HEK293 (cell line): ENCODE results near the gene CELSR1.

ENCODE experiments used
- CTCF ChIP-seq: fragments of 450-650 bp; formaldehyde crosslinking; IDR thresholded peaks from 2 replicates; pipeline ENCODE4 v1.5.1; 2016; ENCODE audit warnings: missing biosample characterization, missing genetic modification characterization
- SALL2 ChIP-seq: fragments of 450-650 bp; formaldehyde crosslinking; IDR thresholded peaks from 2 replicates; pipeline ENCODE4 v1.5.0; 2017; ENCODE audit warnings: missing biosample characterization, mild to moderate bottlenecking, missing genetic modification characterization, borderline replicate concordance
- SCRT2 ChIP-seq: fragments of 450-650 bp; formaldehyde crosslinking; IDR thresholded peaks from 2 replicates; pipeline ENCODE4 v1.5.1; 2016; ENCODE audit warnings: missing biosample characterization, missing genetic modification characterization

- no peak for TF ChIP-seq CTCF (tag by site-specific recombination)
- no peak for TF ChIP-seq SALL2
- no peak for TF ChIP-seq SCRT2 (tag by site-specific recombination)
These were observed 162.6 kb downstream of the CELSR1 start for GRCh38 chr22:46374663-46375474.
